Coronary artery (tissue), 2 donors: ENCODE data around the gene CUX1.

Experiments used
- DNase-seq: peaks from one replicate; pipeline ENCODE4 v3.0.0-alpha.2; 2017; ENCODE audit warnings: low spot score
- H3K27ac ChIP-seq, 2 donors: fragments of 200-600 bp; sonication (generic); one replicate each; pipeline ENCODE4 v1.5.1; 2016 to 2019
- H3K4me3 ChIP-seq: fragments of 200-600 bp; sonication (generic); 2 replicates; pipeline ENCODE4 v1.5.1; 2016; ENCODE audit warnings: mild to moderate bottlenecking, moderate library complexity
- TF ChIP-seq, protein P1 (sequence below): fragments of 200-600 bp; sonication (generic); IDR thresholded peaks from one replicate; pipeline ENCODE4 v1.5.1; 2019; ENCODE audit warnings: antibody characterized with exemption

Gene CUX1

DNA sequence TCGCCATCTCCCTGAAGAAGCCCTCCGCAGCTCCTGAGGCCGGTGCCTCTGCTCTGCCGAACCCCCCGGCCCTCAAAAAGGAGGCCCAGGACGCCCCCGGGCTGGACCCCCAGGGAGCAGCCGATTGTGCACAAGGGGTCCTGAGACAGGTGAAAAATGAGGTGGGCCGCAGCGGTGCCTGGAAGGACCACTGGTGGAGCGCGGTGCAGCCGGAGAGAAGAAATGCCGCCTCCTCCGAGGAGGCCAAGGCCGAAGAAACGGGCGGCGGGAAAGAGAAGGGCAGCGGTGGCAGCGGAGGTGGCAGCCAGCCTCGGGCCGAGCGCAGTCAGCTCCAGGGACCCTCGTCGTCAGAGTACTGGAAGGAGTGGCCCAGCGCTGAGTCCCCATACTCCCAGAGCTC, 384.1 kb downstream of the CUX1 start:
- Histone ChIP-seq H3K4me3 (no peak overlapping the region), H3K27ac (no peak overlapping the region)
- TF ChIP-seq, protein P1, sequence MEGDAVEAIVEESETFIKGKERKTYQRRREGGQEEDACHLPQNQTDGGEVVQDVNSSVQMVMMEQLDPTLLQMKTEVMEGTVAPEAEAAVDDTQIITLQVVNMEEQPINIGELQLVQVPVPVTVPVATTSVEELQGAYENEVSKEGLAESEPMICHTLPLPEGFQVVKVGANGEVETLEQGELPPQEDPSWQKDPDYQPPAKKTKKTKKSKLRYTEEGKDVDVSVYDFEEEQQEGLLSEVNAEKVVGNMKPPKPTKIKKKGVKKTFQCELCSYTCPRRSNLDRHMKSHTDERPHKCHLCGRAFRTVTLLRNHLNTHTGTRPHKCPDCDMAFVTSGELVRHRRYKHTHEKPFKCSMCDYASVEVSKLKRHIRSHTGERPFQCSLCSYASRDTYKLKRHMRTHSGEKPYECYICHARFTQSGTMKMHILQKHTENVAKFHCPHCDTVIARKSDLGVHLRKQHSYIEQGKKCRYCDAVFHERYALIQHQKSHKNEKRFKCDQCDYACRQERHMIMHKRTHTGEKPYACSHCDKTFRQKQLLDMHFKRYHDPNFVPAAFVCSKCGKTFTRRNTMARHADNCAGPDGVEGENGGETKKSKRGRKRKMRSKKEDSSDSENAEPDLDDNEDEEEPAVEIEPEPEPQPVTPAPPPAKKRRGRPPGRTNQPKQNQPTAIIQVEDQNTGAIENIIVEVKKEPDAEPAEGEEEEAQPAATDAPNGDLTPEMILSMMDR: no peak
- DNase-seq: no peak

DNA sequence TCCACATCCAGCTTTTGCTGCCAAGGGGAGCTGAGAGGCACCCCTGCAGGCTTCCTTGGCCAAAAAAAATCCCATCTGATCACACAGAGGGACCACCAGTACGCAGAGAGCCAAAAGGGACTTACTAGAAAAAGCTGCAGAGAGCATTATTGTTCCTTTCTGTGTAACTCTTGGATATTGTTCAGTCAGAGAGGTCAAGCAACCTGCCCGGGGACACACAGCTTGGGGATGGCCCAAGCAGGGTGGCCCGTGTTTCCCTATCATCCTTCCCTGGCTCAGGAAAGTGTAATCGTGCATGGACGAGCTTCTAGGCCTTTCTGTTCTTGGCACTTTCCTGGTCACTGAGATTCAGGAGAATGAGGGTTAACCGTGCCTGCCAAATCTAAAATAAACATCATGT, 385.1 kb downstream of the CUX1 start:
- TF ChIP-seq, protein P1: no peak
- Histone ChIP-seq H3K4me3 (no peak overlapping the region), H3K27ac (no peak overlapping the region)
- DNase-seq: no peak

DNA sequence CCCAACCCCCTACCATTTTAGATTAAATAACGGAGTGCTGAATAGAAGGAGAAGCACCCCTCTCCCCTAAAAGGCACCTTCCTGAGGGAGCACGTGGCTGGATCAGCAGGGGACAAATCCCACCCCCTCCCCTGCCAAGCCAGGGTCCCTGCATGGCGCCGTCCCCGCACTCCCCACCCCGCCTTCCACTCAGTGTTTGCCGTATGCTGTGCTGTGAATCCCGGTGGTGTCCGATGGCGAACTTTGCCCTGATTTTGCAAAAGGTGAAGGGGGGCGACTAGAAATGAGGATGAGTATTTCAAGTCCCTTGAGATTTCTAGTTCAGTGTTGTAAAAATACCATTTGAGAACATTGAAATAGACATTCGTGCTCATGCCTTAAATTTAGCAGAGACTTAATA, 385.8 kb downstream of the CUX1 start:
- no peak for DNase-seq
- TF ChIP-seq, protein P1: no peak
- Histone ChIP-seq H3K27ac (no peak overlapping the region), H3K4me3 (no peak overlapping the region)

DNA sequence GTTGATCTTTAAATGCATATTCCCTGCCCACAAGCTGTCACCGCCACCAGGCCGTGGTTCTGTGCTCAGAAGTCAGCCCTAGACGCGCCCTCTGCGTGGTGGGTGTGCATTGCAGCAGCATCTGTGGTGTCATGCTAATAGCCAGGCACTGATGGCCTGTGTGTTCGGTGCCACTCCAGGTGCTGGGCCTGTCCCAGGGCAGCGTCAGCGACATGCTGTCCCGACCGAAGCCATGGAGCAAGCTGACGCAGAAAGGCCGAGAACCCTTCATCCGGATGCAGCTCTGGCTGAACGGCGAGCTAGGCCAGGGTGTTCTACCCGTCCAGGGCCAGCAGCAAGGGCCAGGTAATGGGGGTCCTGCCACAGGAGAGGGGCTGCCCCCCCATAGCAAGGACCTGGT, 386.8 kb downstream of the CUX1 start:
- Histone ChIP-seq H3K27ac (no peak overlapping the region), H3K4me3 (no peak overlapping the region)
- DNase-seq: no peak
- TF ChIP-seq, protein P1: no peak

DNA sequence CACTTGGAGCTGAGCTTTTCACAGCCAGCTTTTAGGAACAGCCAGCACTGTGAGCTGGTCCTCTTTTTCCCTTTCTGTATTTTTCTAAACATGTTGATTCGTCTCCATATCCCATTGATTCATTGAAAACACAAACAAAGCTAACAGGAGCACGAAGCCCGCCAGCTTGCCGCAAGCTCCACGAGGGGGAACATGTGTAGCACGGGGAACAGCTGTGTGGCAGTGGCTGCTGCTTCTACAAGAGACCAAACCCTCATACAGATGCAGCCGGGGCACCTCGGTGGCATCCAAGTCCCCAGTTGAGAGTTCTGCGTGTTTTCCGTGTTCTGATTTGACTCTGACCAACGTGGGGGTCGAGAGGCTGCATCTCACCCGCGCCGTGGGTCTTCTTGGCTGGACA, 388.5 kb downstream of the CUX1 start:
- Histone ChIP-seq H3K4me3 (no peak overlapping the region), H3K27ac (no peak overlapping the region)
- DNase-seq: no peak
- TF ChIP-seq, protein P1: no peak

DNA sequence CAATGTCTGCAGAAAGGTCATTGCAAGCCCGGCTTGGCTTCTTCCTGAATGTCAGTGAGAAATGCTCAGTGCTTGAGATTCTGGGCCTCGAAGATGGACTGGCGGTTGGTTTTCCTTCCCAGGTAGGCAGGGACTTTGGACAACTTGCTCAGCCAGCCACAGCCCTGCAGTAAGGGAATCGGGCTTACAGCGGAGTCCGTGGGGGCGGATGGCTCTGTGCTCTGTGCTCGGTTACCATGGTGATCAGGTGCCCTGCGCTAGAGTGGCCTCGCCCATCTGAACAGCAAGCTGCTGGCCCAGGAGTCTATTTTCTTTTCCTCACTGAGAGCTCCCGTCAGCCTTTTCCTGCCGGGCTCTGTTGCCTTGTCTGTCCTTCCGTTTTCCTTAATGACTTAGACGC, 391.4 kb downstream of the CUX1 start:
- no peak for DNase-seq

DNA sequence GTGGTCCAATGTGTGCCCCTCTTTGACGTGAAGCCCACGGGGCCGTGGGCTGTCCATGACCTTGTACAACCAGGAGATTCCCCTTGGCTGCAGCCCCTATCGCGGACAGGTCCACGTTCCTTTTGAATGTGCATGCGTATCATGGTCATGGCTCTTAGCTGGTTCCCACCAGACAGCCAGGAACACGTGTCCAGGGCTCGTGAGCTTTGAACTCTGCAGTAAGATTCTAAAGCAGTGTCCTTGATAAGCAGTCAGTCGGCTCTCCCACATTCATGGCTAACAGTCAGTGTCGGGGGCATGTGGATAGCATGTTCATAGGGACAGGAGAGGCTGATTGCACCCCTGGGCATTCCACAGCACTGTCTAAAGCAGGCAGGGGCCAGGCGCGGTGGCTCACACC, 393.4 kb downstream of the CUX1 start:
- no peak overlapping the region for H3K4me3 ChIP-seq
- DNase-seq: no peak
- TF ChIP-seq, protein P1: no peak
- no peak overlapping the region for H3K27ac ChIP-seq

More for the DNA sequence above, 391.4 kb downstream of the CUX1 start:
- H3K4me3 ChIP-seq: no peak overlapping the region
- TF ChIP-seq, protein P1: no peak
- H3K27ac ChIP-seq: no peak overlapping the region
